NT2/D1 (cell line): Measurements from ENCODE around the gene KRTAP12-1.

Experiments
- DNase-seq: peaks from one replicate; pipeline ENCODE4 v3.0.0-alpha.2; 2011; ENCODE audit warnings: low read depth, low spot score
- H3K27me3 ChIP-seq: 2 replicates; pipeline ENCODE4 v1.6.0; 2011; ENCODE audit warnings: mild to moderate bottlenecking; ENCODE audit not compliant: insufficient read length, insufficient read depth
- H3K36me3 ChIP-seq: 2 replicates; pipeline ENCODE4 v1.6.1; 2011; ENCODE audit warnings: mild to moderate bottlenecking, low read length, mixed read lengths; ENCODE audit not compliant: insufficient read depth, insufficient read length
- H3K4me1 ChIP-seq: 2 replicates; pipeline ENCODE4 v1.5.1; 2011; ENCODE audit not compliant: insufficient read depth, insufficient read length
- H3K4me3 ChIP-seq: 2 replicates; pipeline ENCODE4 v1.5.1; 2011; ENCODE audit warnings: low read depth; ENCODE audit not compliant: insufficient read length
- H3K9ac ChIP-seq: 2 replicates; pipeline ENCODE4 v1.6.0; 2011; ENCODE audit warnings: low read depth; ENCODE audit not compliant: insufficient read length
- H3K9me3 ChIP-seq: 2 replicates; pipeline ENCODE4 v1.5.1; 2011; ENCODE audit warnings: mild to moderate bottlenecking, low read length; ENCODE audit not compliant: insufficient read depth
- SUZ12 ChIP-seq: IDR thresholded peaks from 2 replicates; pipeline ENCODE4 v1.6.1; 2011; ENCODE audit not compliant: insufficient read length, insufficient read depth; ENCODE audit errors: extremely low read depth
- YY1 ChIP-seq: IDR thresholded peaks from 2 replicates; pipeline ENCODE4 v1.6.1; 2011; ENCODE audit not compliant: insufficient read length, insufficient read depth
- ZNF274 ChIP-seq: IDR thresholded peaks from 2 replicates; pipeline ENCODE4 v1.6.1; 2011; ENCODE audit warnings: mild to moderate bottlenecking, low read depth, low read length

The KRTAP12-1 gene

DNA sequence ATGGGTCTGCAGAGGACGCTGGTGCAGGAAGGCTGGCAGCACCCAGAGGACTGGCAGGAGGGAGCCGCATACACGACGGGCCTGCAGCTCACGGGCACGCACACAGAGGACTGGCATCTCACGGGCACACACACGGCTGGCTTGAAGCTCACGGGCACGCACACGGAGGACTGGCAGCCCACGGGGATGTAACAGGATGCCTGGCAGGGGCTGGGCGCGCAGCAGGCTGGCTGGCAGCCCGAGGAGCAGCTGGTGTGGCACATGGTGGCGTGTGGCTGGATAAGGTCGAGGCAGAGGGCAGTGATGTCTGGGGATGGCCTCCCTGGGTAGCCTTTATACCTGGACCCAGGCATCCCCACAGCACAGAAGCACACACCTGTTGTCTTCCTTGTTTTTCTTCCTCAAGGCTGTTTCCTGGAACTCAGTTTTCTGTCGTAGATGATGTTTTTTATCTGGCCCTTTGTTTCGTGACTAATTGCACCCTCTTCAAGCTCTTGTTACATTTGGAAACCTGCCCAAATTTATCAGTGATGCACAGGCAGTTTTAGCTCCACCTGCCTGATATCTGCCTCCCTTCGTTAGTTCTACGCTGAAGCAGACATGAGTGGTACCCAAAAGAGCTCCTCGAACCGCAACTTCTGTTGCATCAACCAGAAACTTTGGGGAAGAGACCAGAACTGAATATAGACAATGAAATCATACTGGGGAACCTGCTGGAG is at the start of gene KRTAP12-1:
KRTAP12-1 (minus strand) TSS at position 303 of the 719 bp plus-strand sequence; CDS start at position 263, 40 bp downstream.
- H3K4me3 ChIP-seq: no peak within 1 kb of the TSS
- H3K36me3 ChIP-seq: no peaks in the 10 kb centered on the region
- no peak within 1 kb of the TSS for H3K9ac ChIP-seq
- peaks cover 7% of the 10 kb centered on the region for H3K4me1 ChIP-seq
- DNase-seq: no peak
- peaks cover 14% of the 10 kb centered on the region; the same call in 1 of the 2 replicates for H3K9me3 ChIP-seq
- H3K27me3 ChIP-seq: peaks cover 20% of the 10 kb centered on the region
- TF ChIP-seq ZNF274 (no peak), SUZ12 (no peak), YY1 (no peak)

DNA sequence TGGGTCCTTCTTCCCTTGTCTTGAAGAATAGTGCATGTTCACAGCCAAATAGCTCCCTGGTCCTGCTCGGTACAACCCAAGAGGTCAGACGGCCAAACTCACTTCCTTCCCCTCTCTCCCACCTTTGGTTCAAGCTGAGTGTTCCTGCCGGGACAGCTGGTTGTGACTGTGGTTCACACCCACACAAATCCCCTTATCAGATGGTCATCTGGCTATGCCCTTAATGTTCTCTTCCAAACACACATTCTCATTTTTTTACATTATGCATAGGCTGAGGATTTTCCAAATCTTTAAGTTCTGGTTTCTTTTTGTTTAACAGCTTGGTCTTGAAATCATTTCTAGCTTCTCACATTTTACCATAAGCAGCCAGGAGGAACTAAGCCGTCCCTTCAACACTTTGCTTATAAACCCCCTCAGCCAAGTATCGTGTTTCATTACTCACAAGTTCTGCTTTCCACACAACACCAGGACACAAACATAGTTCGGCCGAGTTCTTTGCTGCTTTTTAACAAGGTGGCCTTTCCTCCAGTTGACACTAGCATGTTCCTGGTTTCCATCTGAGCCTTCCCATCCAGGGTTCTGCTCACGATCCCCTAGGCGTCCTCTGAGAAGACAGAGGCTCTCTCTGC is 49.1 kb upstream of the KRTAP12-1 start:
- DNase-seq: no peak
- no peak for TF ChIP-seq SUZ12
- no peak for TF ChIP-seq ZNF274
- no peak for TF ChIP-seq YY1
- Histone ChIP-seq H3K27me3 (peaks cover 23% of the 10 kb centered on the region), H3K4me3 (no peak overlapping the region), H3K9ac (no peak overlapping the region), H3K9me3 (peaks cover 30% of the 10 kb centered on the region; the same call in 1 of the 2 replicates), H3K4me1 (peaks cover 3% of the 10 kb centered on the region), H3K36me3 (no peaks in the 10 kb centered on the region)

DNA sequence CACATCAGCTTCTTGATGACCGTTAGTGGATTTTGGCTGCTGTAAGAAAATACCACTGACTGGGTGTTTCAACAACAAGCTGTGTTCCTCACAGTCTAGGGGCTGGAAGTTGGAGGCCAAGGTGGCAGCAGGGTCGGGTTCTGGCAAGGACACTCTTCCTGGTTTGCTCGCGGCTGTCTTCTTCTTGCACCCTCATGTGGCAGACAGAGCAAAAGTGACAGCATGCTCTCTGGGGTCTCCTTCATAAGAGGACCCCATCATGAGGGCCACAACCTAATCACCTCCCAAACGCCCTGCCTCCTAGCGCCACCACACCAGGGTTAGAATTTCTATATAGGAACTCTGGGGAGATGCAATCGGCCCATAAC is 48.0 kb upstream of the KRTAP12-1 start:
- TF ChIP-seq SUZ12 (no peak), YY1 (no peak)
- H3K36me3 ChIP-seq: no peaks in the 10 kb centered on the region
- no peak overlapping the region for H3K9ac ChIP-seq
- H3K4me1 ChIP-seq: peaks cover 3% of the 10 kb centered on the region
- no peak overlapping the region for H3K4me3 ChIP-seq
- no peak for DNase-seq
- peaks cover 20% of the 10 kb centered on the region; the same call in 1 of the 2 replicates for H3K9me3 ChIP-seq
- peaks cover 33% of the 10 kb centered on the region for H3K27me3 ChIP-seq

- H3K4me1 ChIP-seq: peaks cover 3% of the 10 kb centered on the region
- peaks cover 15% of the 10 kb centered on the region; the same call in 1 of the 2 replicates for H3K9me3 ChIP-seq
- DNase-seq: no peak
- no peak overlapping the region for H3K4me3 ChIP-seq
- no peaks in the 10 kb centered on the region for H3K36me3 ChIP-seq
- peaks cover 36% of the 10 kb centered on the region for H3K27me3 ChIP-seq
- H3K9ac ChIP-seq: no peak overlapping the region
- TF ChIP-seq YY1: no peak
- TF ChIP-seq SUZ12: no peak
- no peak for TF ChIP-seq ZNF274
These were observed 47.5 kb upstream of the KRTAP12-1 start for GRCh38 chr21:44729336-44730027.

DNA sequence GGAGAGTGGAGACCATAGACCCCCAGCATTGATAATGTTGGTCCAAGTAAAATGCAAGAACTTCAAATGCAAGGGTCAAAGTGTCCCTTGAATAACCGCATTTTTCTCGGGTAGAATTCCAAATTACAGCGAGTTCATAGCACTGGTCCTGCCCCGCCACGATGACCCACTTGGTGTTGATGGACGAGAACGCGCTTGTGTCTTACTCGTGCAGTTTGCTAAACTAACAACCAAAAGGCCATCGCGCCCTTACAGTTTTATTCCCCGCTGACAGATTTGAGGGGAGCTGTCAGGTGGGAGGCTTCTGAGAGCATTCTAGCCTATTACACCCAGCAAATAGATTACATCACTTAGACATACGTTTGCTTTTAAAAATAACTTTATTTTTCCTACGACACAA is 46.8 kb upstream of the KRTAP12-1 start:
- no peak overlapping the region for H3K9ac ChIP-seq
- H3K4me3 ChIP-seq: no peak overlapping the region
- peaks cover 8% of the 10 kb centered on the region; the same call in 1 of the 2 replicates for H3K9me3 ChIP-seq
- no peak for TF ChIP-seq YY1
- TF ChIP-seq ZNF274: no peak
- no peak for TF ChIP-seq SUZ12
- peaks cover 44% of the 10 kb centered on the region for H3K27me3 ChIP-seq
- no peaks in the 10 kb centered on the region for H3K36me3 ChIP-seq
- H3K4me1 ChIP-seq: peaks cover 3% of the 10 kb centered on the region
- DNase-seq: no peak

DNA sequence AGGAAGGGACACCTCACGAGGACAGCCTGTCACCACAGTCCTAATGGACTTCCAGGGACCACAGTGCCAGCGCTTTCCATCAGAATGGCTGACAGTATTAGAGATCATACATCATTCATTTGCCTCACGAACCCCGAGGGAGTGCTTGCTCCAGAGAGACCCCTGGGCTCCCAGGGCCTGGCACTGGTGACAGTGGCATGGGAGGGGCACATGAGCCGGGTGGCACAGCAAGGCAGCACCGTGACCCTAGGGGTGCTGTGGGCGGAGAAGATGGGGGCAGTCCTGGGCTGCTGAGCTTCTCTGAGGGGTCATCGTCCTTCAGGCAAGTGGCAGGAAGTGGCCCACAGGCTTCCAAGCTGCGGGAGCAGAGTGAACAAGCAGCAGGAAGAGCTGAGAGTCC is 45.8 kb upstream of the KRTAP12-1 start:
- Histone ChIP-seq H3K9ac (no peak overlapping the region), H3K27me3 (peaks cover 53% of the 10 kb centered on the region), H3K36me3 (no peaks in the 10 kb centered on the region), H3K9me3 (peaks cover 6% of the 10 kb centered on the region; the same call in 1 of the 2 replicates), H3K4me3 (no peak overlapping the region), H3K4me1 (peaks cover 5% of the 10 kb centered on the region)
- no peak for DNase-seq
- TF ChIP-seq YY1: no peak
- TF ChIP-seq ZNF274: no peak
- TF ChIP-seq SUZ12: no peak

DNA sequence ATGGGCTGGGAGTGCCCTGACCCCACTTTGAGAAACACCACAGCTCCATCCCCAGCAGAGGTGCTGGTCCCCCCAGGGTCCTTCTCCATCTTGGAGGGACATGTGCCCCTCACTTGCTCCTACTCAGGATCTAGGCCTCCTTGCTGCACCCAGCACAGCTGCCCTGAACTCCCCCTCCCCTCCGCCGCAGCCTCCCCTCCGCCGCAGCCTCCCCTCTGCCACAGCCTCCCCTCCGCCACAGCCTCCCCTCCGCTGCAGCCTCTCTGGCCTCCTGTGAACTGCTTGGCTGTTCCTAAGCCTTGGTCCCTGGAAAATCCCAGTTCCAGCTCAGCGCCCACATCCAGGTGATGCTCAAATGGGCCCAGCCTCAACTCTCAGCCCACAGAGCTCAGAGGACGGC is 45.4 kb upstream of the KRTAP12-1 start:
- Histone ChIP-seq H3K4me1 (peaks cover 9% of the 10 kb centered on the region), H3K36me3 (no peaks in the 10 kb centered on the region), H3K27me3 (peaks cover 57% of the 10 kb centered on the region), H3K4me3 (no peak overlapping the region), H3K9me3 (peaks cover 6% of the 10 kb centered on the region; the same call in 1 of the 2 replicates), H3K9ac (no peak overlapping the region)
- TF ChIP-seq SUZ12 (no peak), ZNF274 (no peak), YY1 (no peak)
- no peak for DNase-seq
